Bronchial epithelial cell (primary cell): ENCODE results near the gene C18orf54. TPM values are rescaled to one million over a fixed set of nuclear protein-coding genes. Genes with fewer than 3 reads are reported as not detected.

Source experiments
- DNase-seq: peaks from one replicate; pipeline ENCODE4 v3.0.0-alpha.2; 2010; ENCODE audit warnings: low read depth
- FAIRE-seq: peaks from 2 replicates; lab custom pipeline; 2011; peaks lifted over from hg19 to GRCh38; lab: Jason Lieb, UNC
- H3K27me3 ChIP-seq: 2 replicates; pipeline ENCODE4 v1.5.1; 2011; ENCODE audit warnings: low read length; ENCODE audit not compliant: control insufficient read depth, insufficient read depth
- H3K36me3 ChIP-seq: 2 replicates; pipeline ENCODE4 v1.5.1; 2011; ENCODE audit warnings: low read length; ENCODE audit not compliant: control insufficient read depth, insufficient read depth
- H3K4me3 ChIP-seq: 2 replicates; pipeline ENCODE4 v1.5.1; 2011; ENCODE audit warnings: mild to moderate bottlenecking, low read depth, low read length, control low read depth
- CTCF ChIP-seq: IDR thresholded peaks from 2 replicates; pipeline ENCODE4 v1.5.1; 2011; ENCODE audit warnings: mild to moderate bottlenecking, moderate library complexity, low read length, control low read depth, inconsistent platforms; ENCODE audit not compliant: insufficient read depth, severe bottlenecking
- total RNA-seq: library from RNA; depleted of rRNA; stranded (reverse); fragments of >200 nt; gene quantifications from 2 replicates; pipeline ENCODE4 v1.2.1, GENCODE V29; 2014

The C18orf54 gene
- total RNA-seq, 1 donor from 2014 or later, result 1.1 TPM

GRCh38 chr18:54411781-54412180, 54.1 kb downstream of the C18orf54 start:
- no peak for FAIRE-seq
- TF ChIP-seq CTCF, result no peak

GRCh38 chr18:54415086-54415485, 57.4 kb downstream of the C18orf54 start:
- no peak for TF ChIP-seq CTCF
- FAIRE-seq (no peak), DNase-seq (no peak)
- no peaks in the 10 kb centered on the region for H3K27me3 ChIP-seq
- no peaks in the 10 kb centered on the region for H3K36me3 ChIP-seq
- H3K4me3 ChIP-seq, result no peak overlapping the region

More at GRCh38 chr18:54411781-54412180, 54.1 kb downstream of the C18orf54 start:
- Histone ChIP-seq H3K27me3 (no peaks in the 10 kb centered on the region), H3K36me3 (no peaks in the 10 kb centered on the region), H3K4me3 (no peak overlapping the region)
- DNase-seq, result no peak

- no peak for TF ChIP-seq CTCF
- Histone ChIP-seq H3K4me3 (no peak overlapping the region), H3K36me3 (no peaks in the 10 kb centered on the region), H3K27me3 (no peaks in the 10 kb centered on the region)
- DNase-seq (peak; percentile 14), FAIRE-seq (no peak)
These were observed 58.7 kb downstream of the C18orf54 start for GRCh38 chr18:54416436-54416835.

GRCh38 chr18:54423831-54424230, 66.1 kb downstream of the C18orf54 start:
- Histone ChIP-seq H3K27me3 (peaks cover 2% of the 10 kb centered on the region), H3K36me3 (no peaks in the 10 kb centered on the region), H3K4me3 (no peak overlapping the region)
- no peak for FAIRE-seq
- TF ChIP-seq CTCF, result no peak
- no peak for DNase-seq

GRCh38 chr18:54426085-54426665, 68.5 kb downstream of the C18orf54 start:
- Histone ChIP-seq H3K27me3 (peaks cover 4% of the 10 kb centered on the region), H3K36me3 (no peaks in the 10 kb centered on the region), H3K4me3 (no peak overlapping the region)
- TF ChIP-seq CTCF, result no peak
- FAIRE-seq (no peak), DNase-seq (no peak)

Other genes starting within 250 kb of the C18orf54 start
- gene MBD2, start 133.2 kb upstream of the C18orf54 start, total RNA-seq, result 36.3 and 58.4 TPM in 2 replicates
- 9.0 and 16.1 TPM in 2 replicates for gene POLI, start 88.4 kb upstream of the C18orf54 start, total RNA-seq
- gene STARD6, start within 50 bp of the C18orf54 start, total RNA-seq, result not detected in 2 replicates
- not detected in 2 replicates for gene DYNAP, start 233.3 kb downstream of the C18orf54 start, total RNA-seq